Neuronal stem cell (in vitro differentiated cells): ENCODE results near the gene BTBD10.
"Not testable (repeated sequence)": the region's sequence is repeated elsewhere in the genome, so short reads cannot be mapped to it uniquely, and the experiment has no call there.

ENCODE experiments used
- DNase-seq: peaks from one replicate; pipeline ENCODE4 v3.0.0-alpha.2; 2013; ENCODE audit warnings: low spot score
- H2AFZ ChIP-seq: one replicate; pipeline ENCODE4 v1.6.1; 2013; ENCODE audit warnings: mild to moderate bottlenecking, low read length, inconsistent platforms
- H2AK5ac ChIP-seq: 2 replicates; pipeline ENCODE4 v1.6.1; 2013; ENCODE audit warnings: low read depth, mild to moderate bottlenecking, inconsistent platforms, low read length, moderate library complexity, mixed read lengths
- H2BK120ac ChIP-seq: 2 replicates; pipeline ENCODE4 v1.6.1; 2013; ENCODE audit warnings: low read depth, mild to moderate bottlenecking, inconsistent platforms, low read length, moderate library complexity, mixed read lengths
- H2BK12ac ChIP-seq: one replicate; pipeline ENCODE4 v1.6.1; 2013; ENCODE audit warnings: low read length, inconsistent platforms
- H2BK15ac ChIP-seq: 2 replicates; pipeline ENCODE4 v1.6.1; 2013; ENCODE audit warnings: mild to moderate bottlenecking, low read length, inconsistent platforms, mixed read lengths
- H2BK5ac ChIP-seq: one replicate; pipeline ENCODE4 v1.6.1; 2013; ENCODE audit warnings: inconsistent platforms, mild to moderate bottlenecking, low read length, moderate library complexity
- H3K14ac ChIP-seq: one replicate; pipeline ENCODE4 v1.6.1; 2013; ENCODE audit warnings: low read length, inconsistent platforms
- H3K18ac ChIP-seq: 2 replicates; pipeline ENCODE4 v1.6.1; 2013; ENCODE audit warnings: low read length, inconsistent platforms
- H3K23ac ChIP-seq: 2 replicates; pipeline ENCODE4 v1.6.1; 2013; ENCODE audit warnings: low read depth, mild to moderate bottlenecking, mixed read lengths, low read length, inconsistent platforms; ENCODE audit not compliant: poor library complexity
- H3K27ac ChIP-seq: replicated peaks from 3 replicates; pipeline ENCODE4 v1.5.1; 2013; ENCODE audit warnings: low read length, inconsistent platforms
- H3K27me3 ChIP-seq, 3 experiments: 2 replicates each; pipeline ENCODE4 v1.6.1; 2013; ENCODE audit warnings: low read length in 3 of 3, mild to moderate bottlenecking in 2 of 3, inconsistent platforms in 1 of 3, low read depth in 1 of 3, mixed read lengths in 1 of 3, moderate library complexity in 1 of 3; ENCODE audit not compliant: control insufficient read depth in 3 of 3, insufficient read depth in 3 of 3
- H3K36me3 ChIP-seq, 2 donors: replicated peaks in 1 of 2; 2 replicates each; pipeline ENCODE4 v1.6.1; 2013; ENCODE audit warnings: low read length in 2 of 2; ENCODE audit not compliant: control insufficient read depth in 2 of 2, insufficient read depth in 2 of 2
- H3K4ac ChIP-seq: 2 replicates; pipeline ENCODE4 v1.6.1; 2013; ENCODE audit warnings: inconsistent platforms, mild to moderate bottlenecking, low read length, moderate library complexity
- H3K4me1 ChIP-seq, 2 donors: 1 replicate in 1 of 2; 2 replicates in 1 of 2; pipeline ENCODE4 v1.6.1; 2013; ENCODE audit warnings: low read length in 2 of 2, low read depth in 1 of 2; ENCODE audit not compliant: control insufficient read depth in 2 of 2, insufficient read depth in 1 of 2
- H3K4me2 ChIP-seq: one replicate; pipeline ENCODE4 v1.6.1; 2013; ENCODE audit warnings: mild to moderate bottlenecking, low read length, inconsistent platforms; ENCODE audit not compliant: insufficient read depth, poor library complexity, severe bottlenecking
- H3K4me3 ChIP-seq, 2 donors: 2 replicates each; pipeline ENCODE4 v1.5.1; 2013; ENCODE audit warnings: low read length in 2 of 2, mild to moderate bottlenecking in 2 of 2, inconsistent platforms in 1 of 2, moderate library complexity in 1 of 2
- H3K79me1 ChIP-seq: one replicate; pipeline ENCODE4 v1.6.1; 2013; ENCODE audit warnings: low read depth, mild to moderate bottlenecking, inconsistent platforms, low read length, moderate library complexity
- H3K9ac ChIP-seq: one replicate; pipeline ENCODE4 v1.6.1; 2013; ENCODE audit warnings: mild to moderate bottlenecking, low read depth, low read length, inconsistent platforms; ENCODE audit not compliant: poor library complexity
- H3K9me3 ChIP-seq, 2 donors: replicated peaks in 1 of 2; 2 replicates each; pipeline versions ENCODE3 to v1.6.1; 2013; ENCODE audit warnings: low read length in 2 of 2, mild to moderate bottlenecking in 2 of 2, inconsistent platforms in 1 of 2, low read depth in 1 of 2, mixed read lengths in 1 of 2, moderate library complexity in 1 of 2; ENCODE audit not compliant: control insufficient read depth in 2 of 2, insufficient read depth in 1 of 2
- H4K8ac ChIP-seq: one replicate; pipeline ENCODE4 v1.6.1; 2013; ENCODE audit warnings: low read depth, mild to moderate bottlenecking, inconsistent platforms, low read length, moderate library complexity
- H4K91ac ChIP-seq: one replicate; pipeline ENCODE4 v1.6.1; 2013; ENCODE audit warnings: low read length, low read depth, mild to moderate bottlenecking, inconsistent platforms; ENCODE audit not compliant: poor library complexity
- WGBS, 2 donors: extraction: QIAGEN DNeasy Blood & Tissue Kit; methylation state at CpG; one replicate each; pipeline ENCODE4 v1.1.7; 2013; ENCODE audit warnings: missing lambda C conversion rate in 2 of 2, mixed read lengths in 1 of 2; ENCODE audit not compliant: insufficient read length in 2 of 2, insufficient replicate concordance in 1 of 2; ENCODE audit errors: extremely low coverage in 2 of 2; 5-methylcytosine and 5-hydroxymethylcytosine counted together

Gene BTBD10

GRCh38 chr11:13445588-13445987 lies 17.4 kb downstream of the BTBD10 start:
- no peak for DNase-seq
- no peak overlapping the region for H3K14ac ChIP-seq
- no peak overlapping the region for H3K23ac ChIP-seq
- no peak overlapping the region for H2BK5ac ChIP-seq
- H3K79me1 ChIP-seq = no peaks in the 10 kb centered on the region
- H2AFZ ChIP-seq = no peak overlapping the region
- H2BK12ac ChIP-seq = no peak overlapping the region
- no peak overlapping the region for H4K8ac ChIP-seq
- no peak overlapping the region for H2BK120ac ChIP-seq
- H3K4me1 ChIP-seq = no peaks in the 10 kb centered on the region
- no peak overlapping the region for H3K9ac ChIP-seq
- H3K9me3 ChIP-seq = peaks cover 1 to 9% of the 10 kb centered on the region in 2 donors
- H3K18ac ChIP-seq = no peak overlapping the region
- H3K36me3 ChIP-seq = no peaks in the 10 kb centered on the region
- H2BK15ac ChIP-seq = no peak overlapping the region
- H3K4ac ChIP-seq = no peak overlapping the region
- no peak overlapping the region for H3K4me2 ChIP-seq
- no CpG with 5 or more reads among the region's 2 CpGs for WGBS, 2 donors
- no peak overlapping the region for H3K4me3 ChIP-seq
- no peaks in the 10 kb centered on the region for H3K27me3 ChIP-seq
- H3K27ac ChIP-seq = no peak overlapping the region
- no peak overlapping the region for H2AK5ac ChIP-seq
- H4K91ac ChIP-seq = no peak overlapping the region

GRCh38 chr11:13440100-13440855 lies 22.7 kb downstream of the BTBD10 start:
- Histone ChIP-seq H2AFZ (peak overlapping the region; percentile 56), H3K4me2 (no peak overlapping the region), H3K18ac (no peak overlapping the region), H4K91ac (no peak overlapping the region), H4K8ac (no peak overlapping the region), H3K9me3 (no peaks in the 10 kb centered on the region), H3K4ac (no peak overlapping the region), H3K27ac (no peak overlapping the region), H3K23ac (no peak overlapping the region), H3K4me3 (peak overlapping the region in 1 of 2 donors; percentile 17), H3K27me3 (no peaks in the 10 kb centered on the region), H2BK12ac (no peak overlapping the region), H2BK15ac (no peak overlapping the region), H3K36me3 (no peaks in the 10 kb centered on the region), H3K79me1 (no peaks in the 10 kb centered on the region), H3K14ac (no peak overlapping the region), H2BK5ac (no peak overlapping the region), H2AK5ac (no peak overlapping the region), H2BK120ac (no peak overlapping the region), H3K9ac (no peak overlapping the region), H3K4me1 (peaks cover 2 to 10% of the 10 kb centered on the region in 2 donors)
- DNase-seq = no peak
- WGBS, 2 donors = no CpG with 5 or more reads among the region's 8 CpGs

GRCh38 chr11:13438291-13438690 lies 24.7 kb downstream of the BTBD10 start:
- Histone ChIP-seq H2BK5ac (no peak overlapping the region), H3K9me3 (no peaks in the 10 kb centered on the region), H4K91ac (no peak overlapping the region), H3K27me3 (no peaks in the 10 kb centered on the region), H3K14ac (no peak overlapping the region), H3K9ac (no peak overlapping the region), H3K4me2 (no peak overlapping the region), H2BK15ac (no peak overlapping the region), H3K4me3 (no peak overlapping the region), H2BK120ac (no peak overlapping the region), H3K36me3 (no peaks in the 10 kb centered on the region), H3K4me1 (peaks cover 2 to 15% of the 10 kb centered on the region in 2 donors), H3K18ac (no peak overlapping the region), H3K4ac (no peak overlapping the region), H2BK12ac (no peak overlapping the region), H2AK5ac (no peak overlapping the region), H3K79me1 (no peaks in the 10 kb centered on the region), H3K27ac (no peak overlapping the region), H3K23ac (no peak overlapping the region), H4K8ac (no peak overlapping the region), H2AFZ (no peak overlapping the region)
- no peak for DNase-seq
- WGBS, 2 donors = no CpG with 5 or more reads among the region's 1 CpG

- H3K4me2 ChIP-seq, H2AK5ac ChIP-seq, H3K4ac ChIP-seq, H3K9ac ChIP-seq, H2BK12ac ChIP-seq, H3K36me3 ChIP-seq, H3K27ac ChIP-seq, DNase-seq, H2AFZ ChIP-seq, H3K23ac ChIP-seq, H2BK120ac ChIP-seq, H2BK15ac ChIP-seq, H4K8ac ChIP-seq, H3K79me1 ChIP-seq, H3K4me3 ChIP-seq, H2BK5ac ChIP-seq, H4K91ac ChIP-seq, H3K9me3 ChIP-seq, H3K14ac ChIP-seq, H3K18ac ChIP-seq, H3K27me3 ChIP-seq: not testable (repeated sequence)
- no CpG with 5 or more reads among the region's 7 CpGs for WGBS, 2 donors
- H3K4me1 ChIP-seq = peaks cover 4 to 15% of the 10 kb centered on the region in 2 donors
These were observed 26.2 kb downstream of the BTBD10 start for GRCh38 chr11:13436836-13437235.
